ENCODE results near the gene KAZN. TPM values are rescaled to one million over a fixed set of nuclear protein-coding genes. Genes with fewer than 3 reads are reported as not detected.

Gene KAZN
- polyA plus RNA-seq, 2 of the 4 experiments (the other 2 are of a cell fraction) = 1.3 to 1.9 TPM

- DNase-seq (ENCODE audit: low read depth in 1 of 2, low spot score in 1 of 2) = no peak
- ChIA-PET POLR2A (no interaction called here), CTCF (interaction anchor here (0.8 kb wide), 1 partner anchor 10 kb away, joined by 3 read pairs; no protein-coding TSS in a partner anchor)
- Histone ChIP-seq H3K4me1 (no peaks in the 10 kb centered on the region), H3K4me3 (no peak overlapping the region), H3K4me2 (no peak overlapping the region), H3K27ac (no peak overlapping the region), H3K9me3 (no peaks in the 10 kb centered on the region)
- FAIRE-seq = no peak
- WGBS (ENCODE audit: missing lambda C conversion rate) = 34% methylated on average over 11 of the region's 16 CpGs
- no peak for TF ChIP-seq RAD21 (conservative IDR thresholded peaks at IDR 0.05 in 1 of 2, IDR thresholded peaks at IDR 0.05 in 1 of 2)
- no peak for TF ChIP-seq BHLHE40 (IDR thresholded peaks at IDR 0.05; ENCODE audit: low read depth, low read length)
- TF ChIP-seq BCL3 (IDR thresholded peaks at IDR 0.05) = no peak
- TF ChIP-seq HMGXB4 (CRISPR knock-in tag; IDR thresholded peaks at IDR 0.05; ENCODE audit: borderline replicate concordance) = no peak
- no peak for TF ChIP-seq RCOR1 (IDR thresholded peaks at IDR 0.05; ENCODE audit: low read depth, low read length)
- ATAC-seq = no peak
These were observed 31.0 kb downstream of the KAZN start for GRCh38 chr1:14629363-14630014.

- FAIRE-seq (no peak), ATAC-seq (no peak), DNase-seq (ENCODE audit: low read depth in 1 of 2, low spot score in 1 of 2) (no peak)
- CTCF ChIA-PET = no interaction called here
- Histone ChIP-seq H3K9me3 (no peaks in the 10 kb centered on the region), H3K4me2 (no peak overlapping the region), H3K4me1 (no peaks in the 10 kb centered on the region), H3K27ac (no peak overlapping the region), H3K4me3 (no peak overlapping the region)
- no peak for TF ChIP-seq RNF2 (IDR thresholded peaks at IDR 0.05; ENCODE audit: borderline replicate concordance, low read depth)
- TF ChIP-seq KDM1A (IDR thresholded peaks at IDR 0.05; ENCODE audit: low read depth) = no peak
- TF ChIP-seq RCOR1 (IDR thresholded peaks at IDR 0.05; ENCODE audit: low read depth, low read length) = no peak
- TF ChIP-seq ZC3H11A (IDR thresholded peaks at IDR 0.05) = no peak
- no peak for TF ChIP-seq ELK1 (IDR thresholded peaks at IDR 0.05; ENCODE audit: low read depth, low read length)
- TF ChIP-seq USF2 (IDR thresholded peaks at IDR 0.05) = no peak
- POLR2A ChIA-PET = no interaction called here
- WGBS (ENCODE audit: missing lambda C conversion rate) = 36% methylated on average over 5 of the region's 5 CpGs
These were observed 32.5 kb downstream of the KAZN start for GRCh38 chr1:14630986-14631385.

- ChIA-PET CTCF (no interaction called here), POLR2A (no interaction called here)
- TF ChIP-seq HOXB5 (CRISPR knock-in tag; IDR thresholded peaks at IDR 0.05) (no peak), JUNB (IDR thresholded peaks at IDR 0.05) (no peak), GATA3 (IDR thresholded peaks at IDR 0.05; ENCODE audit: borderline replicate concordance) (no peak), CHD2 (IDR thresholded peaks at IDR 0.05; ENCODE audit: low read length, partially characterized antibody) (no peak), EP300 (IDR thresholded peaks at IDR 0.05) (no peak), RAD21 (conservative IDR thresholded peaks at IDR 0.05 in 1 of 2, IDR thresholded peaks at IDR 0.05 in 1 of 2) (no peak), ATOH8 (CRISPR knock-in tag; IDR thresholded peaks at IDR 0.05; ENCODE audit: low read depth) (no peak), ESRRA (IDR thresholded peaks at IDR 0.05; ENCODE audit: borderline replicate concordance, low read length) (no peak), HES2 (IDR thresholded peaks at IDR 0.05) (no peak), ZC3H11A (IDR thresholded peaks at IDR 0.05) (no peak), USF2 (IDR thresholded peaks at IDR 0.05) (no peak), HDAC2 (IDR thresholded peaks at IDR 0.05) (no peak), FOSL2 (IDR thresholded peaks at IDR 0.05) (no peak), FOSL2 (CRISPR knock-in tag; IDR thresholded peaks at IDR 0.05) (no peak), ELK1 (IDR thresholded peaks at IDR 0.05; ENCODE audit: low read depth, low read length) (no peak), PBX3 (IDR thresholded peaks at IDR 0.05) (no peak), EHF (CRISPR knock-in tag; IDR thresholded peaks at IDR 0.05) (no peak)
- FAIRE-seq (no peak), DNase-seq (ENCODE audit: low read depth in 1 of 2, low spot score in 1 of 2) (no peak), ATAC-seq (no peak)
- Histone ChIP-seq H3K9me3 (no peaks in the 10 kb centered on the region), H3K4me1 (no peaks in the 10 kb centered on the region), H3K4me3 (no peak overlapping the region), H3K27ac (no peak overlapping the region), H3K4me2 (no peak overlapping the region)
- 29% methylated on average over 7 of the region's 10 CpGs for WGBS (ENCODE audit: missing lambda C conversion rate)
These were observed 32.9 kb downstream of the KAZN start for GRCh38 chr1:14631421-14631820.

Measured in A549 (cell line).